SU-DHL-6 (cell line): ENCODE measurements around the gene LRFN5.

ENCODE experiments used
- EZH2phosphoT487 ChIP-seq: fragments of 200-600 bp; sonication (generic), shearing (Covaris generic); conservative IDR thresholded peaks from 2 replicates; pipeline ENCODE4 v1.6.1; 2018; ENCODE audit warnings: mild to moderate bottlenecking, antibody characterized with exemption, low read length, moderate library complexity, mixed read lengths
- TF ChIP-seq, protein P1 (sequence below): fragments of 200-600 bp; sonication (generic); IDR thresholded peaks from one replicate; pipeline ENCODE4 v1.5.1; 2017; ENCODE audit warnings: antibody characterized with exemption, mild to moderate bottlenecking, low read length, moderate library complexity; ENCODE audit not compliant: insufficient read depth, poor library complexity, severe bottlenecking

DNA sequence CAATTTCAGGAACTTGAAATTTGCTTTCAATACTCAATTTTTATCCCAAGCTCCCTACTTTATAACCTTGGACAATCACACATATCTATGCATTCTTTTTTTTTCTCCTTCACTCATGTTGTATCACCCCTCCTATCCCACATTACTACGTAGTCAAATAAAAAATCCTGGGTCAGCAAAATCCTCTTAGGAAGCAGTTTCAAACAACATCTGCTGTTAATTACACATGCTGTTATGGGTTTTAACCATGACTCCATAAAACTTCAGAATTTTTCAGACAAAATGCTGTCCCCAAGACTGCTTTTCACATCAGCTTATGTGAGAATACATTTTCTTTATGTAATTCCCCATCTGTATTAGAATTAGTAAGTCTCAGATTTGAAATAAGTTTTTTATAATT is 61.7 kb downstream of the LRFN5 start:
- TF ChIP-seq, protein P1, sequence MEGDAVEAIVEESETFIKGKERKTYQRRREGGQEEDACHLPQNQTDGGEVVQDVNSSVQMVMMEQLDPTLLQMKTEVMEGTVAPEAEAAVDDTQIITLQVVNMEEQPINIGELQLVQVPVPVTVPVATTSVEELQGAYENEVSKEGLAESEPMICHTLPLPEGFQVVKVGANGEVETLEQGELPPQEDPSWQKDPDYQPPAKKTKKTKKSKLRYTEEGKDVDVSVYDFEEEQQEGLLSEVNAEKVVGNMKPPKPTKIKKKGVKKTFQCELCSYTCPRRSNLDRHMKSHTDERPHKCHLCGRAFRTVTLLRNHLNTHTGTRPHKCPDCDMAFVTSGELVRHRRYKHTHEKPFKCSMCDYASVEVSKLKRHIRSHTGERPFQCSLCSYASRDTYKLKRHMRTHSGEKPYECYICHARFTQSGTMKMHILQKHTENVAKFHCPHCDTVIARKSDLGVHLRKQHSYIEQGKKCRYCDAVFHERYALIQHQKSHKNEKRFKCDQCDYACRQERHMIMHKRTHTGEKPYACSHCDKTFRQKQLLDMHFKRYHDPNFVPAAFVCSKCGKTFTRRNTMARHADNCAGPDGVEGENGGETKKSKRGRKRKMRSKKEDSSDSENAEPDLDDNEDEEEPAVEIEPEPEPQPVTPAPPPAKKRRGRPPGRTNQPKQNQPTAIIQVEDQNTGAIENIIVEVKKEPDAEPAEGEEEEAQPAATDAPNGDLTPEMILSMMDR, result no peak
- no peak for TF ChIP-seq EZH2phosphoT487
